Hepatocyte (in vitro differentiated cells): ENCODE results near the gene UBR3.

ENCODE experiments used
- EZH2 ChIP-seq: fragments of 200-600 bp; sonication (generic); IDR thresholded peaks from 2 replicates; pipeline ENCODE4 v1.6.1; 2016; ENCODE audit warnings: antibody characterized with exemption, mild to moderate bottlenecking, borderline replicate concordance
- EZH2phosphoT487 ChIP-seq: fragments of 200-600 bp; sonication (generic); IDR thresholded peaks from one replicate; pipeline ENCODE4 v1.6.1; 2018; ENCODE audit warnings: antibody characterized with exemption, mild to moderate bottlenecking, low read depth, moderate library complexity; ENCODE audit not compliant: unreplicated experiment, severe bottlenecking
- TF ChIP-seq, protein P1 (sequence below): fragments of 200-600 bp; sonication (generic); IDR thresholded peaks from 2 replicates; pipeline ENCODE4 v1.5.1; 2016; ENCODE audit warnings: antibody characterized with exemption, mild to moderate bottlenecking; ENCODE audit not compliant: poor library complexity

DNA sequence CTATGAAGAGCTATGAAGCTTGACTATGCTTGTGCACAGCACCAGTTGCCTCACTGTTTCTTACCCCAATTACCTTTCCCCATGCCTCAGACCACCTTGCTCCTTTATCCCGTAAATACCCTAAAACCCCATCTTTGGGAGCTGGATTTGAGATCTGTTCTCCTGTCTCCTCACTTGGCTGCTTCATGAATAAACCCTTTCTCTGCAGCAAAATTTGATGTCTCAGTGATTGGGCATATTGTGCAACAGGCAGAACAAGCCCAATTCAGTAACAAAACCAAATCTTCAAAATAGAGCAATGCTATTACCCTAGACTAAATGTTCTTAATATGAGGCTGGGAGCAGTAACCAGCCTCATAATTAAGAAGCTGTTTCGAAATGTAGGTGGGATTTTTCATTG is 32.1 kb upstream of the UBR3 start:
- TF ChIP-seq, protein P1, sequence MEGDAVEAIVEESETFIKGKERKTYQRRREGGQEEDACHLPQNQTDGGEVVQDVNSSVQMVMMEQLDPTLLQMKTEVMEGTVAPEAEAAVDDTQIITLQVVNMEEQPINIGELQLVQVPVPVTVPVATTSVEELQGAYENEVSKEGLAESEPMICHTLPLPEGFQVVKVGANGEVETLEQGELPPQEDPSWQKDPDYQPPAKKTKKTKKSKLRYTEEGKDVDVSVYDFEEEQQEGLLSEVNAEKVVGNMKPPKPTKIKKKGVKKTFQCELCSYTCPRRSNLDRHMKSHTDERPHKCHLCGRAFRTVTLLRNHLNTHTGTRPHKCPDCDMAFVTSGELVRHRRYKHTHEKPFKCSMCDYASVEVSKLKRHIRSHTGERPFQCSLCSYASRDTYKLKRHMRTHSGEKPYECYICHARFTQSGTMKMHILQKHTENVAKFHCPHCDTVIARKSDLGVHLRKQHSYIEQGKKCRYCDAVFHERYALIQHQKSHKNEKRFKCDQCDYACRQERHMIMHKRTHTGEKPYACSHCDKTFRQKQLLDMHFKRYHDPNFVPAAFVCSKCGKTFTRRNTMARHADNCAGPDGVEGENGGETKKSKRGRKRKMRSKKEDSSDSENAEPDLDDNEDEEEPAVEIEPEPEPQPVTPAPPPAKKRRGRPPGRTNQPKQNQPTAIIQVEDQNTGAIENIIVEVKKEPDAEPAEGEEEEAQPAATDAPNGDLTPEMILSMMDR, result no peak
- no peak for TF ChIP-seq EZH2
- no peak for TF ChIP-seq EZH2phosphoT487
